ENCODE measurements around the gene SYNGR2. TPM values are rescaled to one million over a fixed set of nuclear protein-coding genes. Genes with fewer than 3 reads are reported as not detected.

SYNGR2 gene, protein sequence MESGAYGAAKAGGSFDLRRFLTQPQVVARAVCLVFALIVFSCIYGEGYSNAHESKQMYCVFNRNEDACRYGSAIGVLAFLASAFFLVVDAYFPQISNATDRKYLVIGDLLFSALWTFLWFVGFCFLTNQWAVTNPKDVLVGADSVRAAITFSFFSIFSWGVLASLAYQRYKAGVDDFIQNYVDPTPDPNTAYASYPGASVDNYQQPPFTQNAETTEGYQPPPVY
- 25.2 and 45.1 TPM in 2 replicates for total RNA-seq

DNA sequence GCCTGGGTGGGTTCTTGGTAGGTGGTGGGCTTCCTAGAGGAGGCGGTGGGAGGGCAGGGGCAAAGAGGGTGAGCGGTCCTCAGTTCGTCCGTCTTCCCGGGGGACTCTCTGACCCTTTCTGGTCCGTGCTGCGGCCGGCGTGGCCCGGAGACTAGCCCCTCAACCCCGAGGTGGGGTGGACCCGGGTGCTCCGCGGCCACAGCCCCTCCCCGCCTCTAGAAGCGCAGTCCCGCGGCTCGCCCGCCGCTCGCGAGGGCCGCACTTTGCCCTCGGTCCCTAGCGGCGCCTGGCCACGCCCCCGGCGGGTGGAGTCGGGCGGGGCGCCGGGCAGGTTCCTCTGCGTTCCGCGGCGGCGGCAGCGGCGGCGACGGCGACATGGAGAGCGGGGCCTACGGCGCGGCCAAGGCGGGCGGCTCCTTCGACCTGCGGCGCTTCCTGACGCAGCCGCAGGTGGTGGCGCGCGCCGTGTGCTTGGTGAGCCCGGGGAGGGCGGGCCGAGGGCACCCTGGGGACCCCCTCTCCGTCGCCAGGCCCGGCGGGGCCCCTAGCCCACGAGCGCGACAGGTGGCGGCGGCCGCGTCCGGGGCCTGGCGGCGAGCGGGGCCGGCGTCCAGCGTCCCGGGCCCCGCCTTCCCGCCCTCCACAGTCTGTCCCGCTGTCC, at the start of gene SYNGR2:
Gene SYNGR2 (plus strand): TSS at position 340 of the 661 bp plus-strand sequence. CDS start 36 bp downstream, at position 376.
- peak in 1 of 2 donors; percentile 70 for DNase-seq (ENCODE audit: low read depth in 2 of 2)

DNA sequence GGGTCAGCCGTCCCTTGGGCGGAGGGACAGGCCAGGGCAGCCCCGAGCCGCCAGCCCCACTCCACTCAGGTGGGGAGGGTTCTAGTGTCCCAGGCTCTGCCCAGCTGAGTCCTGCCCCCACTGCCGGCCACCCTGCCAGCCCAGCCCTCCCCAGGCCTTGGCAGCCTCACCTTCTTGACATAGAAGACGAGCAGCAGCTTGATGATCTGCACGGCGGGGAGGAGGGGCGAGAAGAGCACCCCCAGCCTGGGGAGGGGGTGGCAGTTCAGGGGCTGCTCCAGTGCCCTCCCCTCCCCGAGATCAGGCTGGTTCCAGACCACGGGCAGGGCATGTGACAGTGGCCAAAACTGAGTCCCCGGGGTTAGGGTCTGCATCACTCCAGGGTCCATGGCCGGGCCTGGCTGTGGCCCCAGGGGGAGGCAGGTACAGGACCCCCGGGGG, 49.6 kb upstream of the SYNGR2 start:
- DNase-seq (ENCODE audit: low read depth in 2 of 2) = no peak

DNA sequence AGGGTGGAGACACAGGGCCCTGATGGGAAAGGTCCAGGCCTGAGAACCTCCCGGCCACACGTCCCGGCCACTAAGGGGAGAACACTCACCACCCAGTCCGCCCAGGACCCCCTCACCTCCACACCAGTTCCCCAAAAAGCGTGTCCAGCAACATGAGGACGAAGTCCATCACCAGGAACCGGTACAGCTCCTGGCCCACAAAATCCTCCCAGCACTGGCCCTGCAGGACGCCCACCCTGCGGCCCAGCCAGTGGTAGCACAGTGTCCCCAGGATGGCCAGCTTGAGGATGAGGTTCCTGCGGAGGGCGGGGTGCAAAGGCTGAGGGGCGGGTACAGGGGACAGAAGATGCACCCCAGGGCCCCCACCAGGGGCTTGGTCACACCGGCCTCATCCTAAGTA, 47.8 kb upstream of the SYNGR2 start:
- no peak for DNase-seq (ENCODE audit: low read depth in 2 of 2)

DNA sequence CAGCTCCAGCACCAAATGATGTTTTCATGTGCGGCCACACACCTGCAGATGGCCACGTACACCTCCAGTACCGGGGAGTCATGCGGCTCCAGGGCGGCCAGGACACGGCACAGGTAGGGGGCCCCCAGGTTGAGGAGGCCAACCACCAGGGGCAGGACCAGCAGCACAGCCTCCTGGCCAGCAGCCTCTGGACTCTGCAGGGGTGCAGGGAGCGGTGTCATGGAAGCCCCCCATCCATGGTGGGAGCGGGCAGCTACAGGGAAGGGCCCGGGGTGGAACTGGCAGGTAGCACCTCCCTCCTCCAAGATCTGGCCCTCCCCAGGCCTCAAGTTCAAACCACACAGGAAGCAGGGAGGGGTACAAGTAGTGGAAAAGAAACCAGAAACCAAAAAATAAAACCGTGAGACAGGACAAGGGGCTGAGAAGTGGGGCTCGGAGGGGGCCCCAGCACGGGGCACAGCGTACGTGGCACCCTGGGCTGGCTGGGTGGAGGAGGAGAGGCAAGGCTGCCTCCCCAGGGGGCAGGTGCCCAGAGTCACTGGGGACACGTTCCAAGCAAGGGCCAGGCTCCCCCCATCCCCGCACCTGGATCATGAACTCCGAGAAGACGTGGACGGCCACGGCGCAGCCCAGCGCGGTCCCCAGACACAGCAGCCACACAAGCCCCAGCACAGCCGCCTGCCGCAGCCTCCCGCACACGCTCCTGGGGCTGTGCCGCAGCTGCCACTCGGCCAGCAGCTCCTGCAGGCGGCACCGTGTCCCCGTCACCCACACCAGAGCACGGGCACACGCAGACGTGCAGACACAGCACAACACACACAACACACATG, 47.2 kb upstream of the SYNGR2 start:
- DNase-seq (ENCODE audit: low read depth in 2 of 2) = no peak

DNA sequence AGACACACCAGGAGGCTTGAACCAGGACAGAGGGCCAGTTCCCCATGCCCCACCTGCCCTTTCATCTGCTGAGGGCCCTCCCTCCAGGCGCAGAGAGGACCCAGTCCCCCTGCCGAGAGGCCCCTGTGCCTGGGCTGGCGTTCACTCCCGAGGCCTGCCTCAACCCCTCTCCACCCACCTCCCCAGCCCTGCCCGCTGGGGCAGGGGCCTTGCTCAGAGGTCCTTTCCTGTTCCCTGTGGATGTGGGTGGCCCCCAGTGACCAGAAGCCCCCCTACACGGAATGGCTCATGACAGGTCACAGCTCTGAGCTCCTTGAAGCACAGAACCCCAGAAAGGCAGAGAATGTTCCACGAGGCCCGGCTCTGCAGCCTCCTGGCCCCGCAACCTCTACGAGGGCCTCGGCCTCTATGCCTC, 46.6 kb upstream of the SYNGR2 start:
- no peak for DNase-seq (ENCODE audit: low read depth in 2 of 2)

DNA sequence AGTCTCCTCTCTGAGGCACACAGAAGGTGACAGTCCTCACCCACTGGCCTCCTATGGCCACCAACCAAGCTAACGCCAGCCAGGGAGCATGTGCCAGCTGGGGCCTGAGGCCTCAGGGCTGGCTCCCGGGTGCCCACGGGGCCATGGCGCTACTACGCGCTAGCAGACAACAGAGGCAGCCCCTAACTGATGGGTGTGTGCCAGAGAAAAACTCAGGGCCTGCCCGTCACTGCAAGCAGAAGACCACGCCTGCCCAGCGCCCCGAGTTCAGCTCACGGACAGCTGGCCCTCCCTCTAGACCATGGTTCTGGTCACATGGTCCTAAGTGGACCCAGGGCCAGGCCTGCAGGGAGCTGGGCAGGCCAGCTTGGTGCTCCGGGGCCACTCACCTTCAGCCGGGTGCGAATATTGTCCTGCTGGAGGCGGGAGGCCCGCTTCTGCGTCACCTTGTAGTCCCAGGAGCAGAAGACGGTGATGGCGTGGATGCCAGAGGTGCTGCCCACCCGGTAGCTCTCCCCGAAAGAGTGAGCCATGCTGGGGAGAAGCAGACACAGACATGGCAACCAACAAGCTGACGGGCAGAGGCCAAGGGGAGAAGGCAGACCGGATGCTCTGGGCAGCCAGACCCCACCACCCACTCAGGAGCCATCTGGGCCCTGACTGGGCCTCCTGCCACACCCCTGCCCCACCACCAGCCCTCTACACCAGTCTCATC, 46.0 kb upstream of the SYNGR2 start:
- no peak for DNase-seq (ENCODE audit: low read depth in 2 of 2)

DNA sequence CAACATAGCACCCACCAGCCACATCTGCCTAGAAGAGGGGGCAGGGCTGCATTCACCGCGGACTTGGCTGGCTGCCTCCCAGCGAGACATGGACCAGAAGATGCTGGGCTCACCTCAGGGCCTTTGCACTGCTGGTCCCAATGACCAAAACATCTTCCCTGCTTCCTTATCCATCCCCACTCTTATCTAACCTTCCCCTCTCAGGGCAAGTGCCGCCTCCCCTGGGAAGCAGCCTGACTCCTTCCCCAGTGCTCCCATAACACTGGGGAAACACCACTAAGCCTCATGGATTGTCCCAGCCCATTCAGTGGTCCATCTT, 45.5 kb upstream of the SYNGR2 start:
- no peak for DNase-seq (ENCODE audit: low read depth in 2 of 2)

DNA sequence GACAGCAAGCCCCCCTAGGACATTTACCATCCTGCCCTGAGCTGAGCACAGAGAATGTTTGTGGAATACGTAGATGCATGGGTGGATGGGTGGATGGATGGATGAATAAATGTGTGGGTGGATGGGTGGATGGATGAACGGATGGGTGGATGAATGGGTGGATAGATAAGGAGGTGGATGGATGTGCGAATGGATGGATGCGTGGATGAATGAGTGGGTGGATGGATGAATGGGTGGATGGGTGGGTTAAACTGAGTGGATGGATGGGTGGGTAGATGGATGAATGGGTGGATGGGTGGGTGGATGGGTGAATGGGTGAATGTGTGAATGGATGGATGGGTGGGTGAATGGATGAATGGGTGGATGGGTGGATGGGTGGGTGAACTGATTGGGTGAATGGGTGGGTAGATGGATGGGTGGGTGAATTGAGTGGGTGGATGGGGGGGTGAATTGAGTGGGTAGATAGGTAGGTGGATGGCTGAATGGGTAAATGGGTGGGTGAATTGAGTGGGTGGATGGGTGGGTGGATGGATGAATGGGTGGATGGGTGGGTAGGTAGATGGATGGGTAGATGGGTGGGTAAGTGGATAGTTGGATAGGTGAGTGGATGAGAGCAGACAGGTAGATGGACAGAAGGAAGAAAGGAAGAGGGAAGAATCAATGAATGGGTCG, 45.0 kb upstream of the SYNGR2 start:
- DNase-seq (ENCODE audit: low read depth in 2 of 2) = no peak

DNA sequence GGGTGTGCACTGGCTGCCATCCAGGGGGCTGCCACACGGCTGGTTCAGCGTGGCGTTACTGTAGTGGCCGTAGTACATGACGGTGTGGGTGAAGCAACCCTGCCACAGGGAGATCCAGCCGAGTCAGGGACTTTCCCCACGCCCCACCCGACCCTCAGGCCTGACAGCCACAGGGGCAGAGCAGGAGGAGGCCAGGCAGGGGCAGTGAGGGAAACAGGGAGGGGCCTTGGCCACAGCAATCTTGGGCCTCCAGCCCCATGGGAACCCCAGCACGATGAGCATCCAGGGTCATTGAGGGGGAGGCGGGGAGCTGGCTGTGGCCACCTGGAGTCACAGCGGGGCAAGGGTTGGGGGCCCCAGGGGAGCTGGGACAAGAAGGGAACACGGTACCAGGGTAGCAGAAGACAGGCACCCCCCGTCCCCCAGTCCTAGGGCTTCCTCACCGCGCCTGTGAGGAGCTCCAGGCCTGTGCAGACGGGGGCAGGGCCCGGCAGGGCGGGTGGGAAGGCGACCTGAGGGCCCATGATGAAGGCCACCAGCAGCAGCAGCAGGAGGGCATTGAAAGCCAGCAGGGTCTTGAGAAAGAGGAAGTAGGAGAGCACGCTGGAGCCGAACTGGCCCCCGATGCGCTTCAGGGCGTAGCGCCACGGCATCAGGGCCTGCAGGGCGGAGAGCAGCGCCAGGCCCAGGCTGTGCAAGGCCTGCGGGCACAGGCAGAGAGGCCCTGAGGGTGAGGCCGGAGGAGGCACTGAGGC, 44.1 kb upstream of the SYNGR2 start:
- no peak for DNase-seq (ENCODE audit: low read depth in 2 of 2)

DNA sequence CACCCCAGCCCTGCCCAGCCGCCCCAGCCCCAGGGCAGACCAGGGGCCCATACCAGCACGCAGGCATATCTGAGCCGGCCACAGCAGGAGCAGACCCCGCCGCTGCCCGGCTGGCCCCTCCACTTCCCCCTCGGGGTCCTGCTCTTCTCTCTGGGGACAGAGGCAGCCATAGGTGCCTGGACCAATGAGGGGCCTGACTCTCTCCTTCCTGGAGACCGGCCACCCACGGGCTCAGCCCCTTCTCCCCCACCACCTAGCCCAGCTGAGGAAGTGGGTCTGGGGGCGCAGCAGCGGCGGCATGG, 43.6 kb upstream of the SYNGR2 start:
- no peak for DNase-seq (ENCODE audit: low read depth in 2 of 2)

DNA sequence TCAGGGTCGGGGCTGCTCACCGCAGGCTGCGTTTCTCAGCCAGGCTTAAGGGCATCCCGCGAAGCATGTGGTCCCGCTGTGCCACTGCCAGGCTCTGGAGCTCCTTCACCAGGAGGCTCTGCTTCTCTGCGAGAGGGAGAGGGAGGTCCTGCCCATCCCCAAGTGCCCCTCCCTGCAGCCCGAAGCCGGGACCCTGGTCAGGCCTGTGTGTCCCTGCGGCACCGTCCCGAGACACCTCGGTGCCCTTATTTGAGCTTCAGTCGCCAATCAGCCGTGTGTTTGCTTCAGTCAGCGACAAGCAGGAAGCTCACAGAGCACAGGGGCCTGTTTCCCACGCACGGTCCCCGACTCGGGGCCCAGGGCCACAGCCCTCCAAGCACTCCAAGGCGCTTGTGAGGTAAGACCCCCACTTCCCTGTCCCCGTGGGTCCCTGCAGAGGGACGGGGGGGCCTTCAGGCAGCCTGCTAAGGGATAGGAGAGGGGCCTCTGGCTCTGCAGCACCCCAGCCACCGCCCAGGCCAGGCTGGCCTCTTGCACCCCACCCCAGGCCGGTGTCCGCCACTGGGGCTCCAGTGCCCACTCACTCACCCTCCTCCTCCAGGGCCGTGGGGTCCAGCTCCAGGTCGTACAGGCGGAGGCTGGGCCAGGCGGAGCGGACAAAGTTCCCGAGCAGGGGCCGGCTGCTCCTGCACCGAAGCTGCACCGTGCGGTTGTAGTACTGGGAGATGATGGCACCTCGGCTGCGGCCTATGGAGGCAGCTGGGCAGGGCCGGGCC, 43.1 kb upstream of the SYNGR2 start:
- DNase-seq (ENCODE audit: low read depth in 2 of 2) = no peak

DNA sequence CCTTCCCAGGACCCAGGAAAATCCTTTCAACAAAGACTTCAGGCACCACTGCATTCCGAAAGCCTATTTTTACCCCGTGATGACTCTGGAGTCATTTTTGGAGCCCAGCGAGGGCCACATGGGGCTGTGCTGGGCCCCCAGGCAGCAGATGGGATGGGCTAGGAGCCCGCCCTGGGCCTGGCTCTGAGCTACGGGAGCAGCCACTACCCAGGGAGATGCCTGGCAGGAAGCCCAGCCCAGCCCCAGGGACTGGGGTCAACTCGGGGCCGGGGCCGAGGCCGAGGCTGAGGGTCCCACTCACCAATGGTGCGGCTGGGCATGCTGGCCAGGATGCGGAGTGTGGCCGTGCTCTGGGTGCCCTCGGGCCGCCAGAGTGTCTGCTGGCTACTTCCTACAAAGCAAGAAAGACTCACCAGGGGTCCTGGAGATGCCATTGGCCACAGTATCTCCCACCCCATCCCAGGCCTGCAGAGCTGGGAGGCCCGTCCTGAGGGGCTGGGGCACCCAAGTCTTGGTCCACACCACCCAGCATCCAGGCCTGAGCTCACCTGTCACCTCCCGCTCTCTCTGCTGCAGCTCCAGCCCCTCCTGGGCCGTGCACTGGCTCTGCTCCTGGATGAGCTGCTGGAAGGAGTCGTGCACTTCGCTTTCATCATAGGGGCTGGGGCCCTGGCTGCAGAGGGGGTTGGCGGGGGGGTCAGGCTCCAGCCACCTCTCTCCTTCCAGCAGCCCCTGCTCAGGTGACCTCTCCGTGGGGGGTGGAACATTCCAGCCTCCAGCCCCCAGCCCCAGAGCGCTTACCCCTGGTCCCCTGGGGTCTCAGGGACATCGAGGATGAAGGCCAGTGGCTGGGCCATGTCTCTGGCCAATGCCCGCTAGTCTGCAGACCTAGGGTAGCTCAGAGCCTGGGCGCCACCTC, 42.1 kb upstream of the SYNGR2 start:
- DNase-seq (ENCODE audit: low read depth in 2 of 2) = no peak

DNA sequence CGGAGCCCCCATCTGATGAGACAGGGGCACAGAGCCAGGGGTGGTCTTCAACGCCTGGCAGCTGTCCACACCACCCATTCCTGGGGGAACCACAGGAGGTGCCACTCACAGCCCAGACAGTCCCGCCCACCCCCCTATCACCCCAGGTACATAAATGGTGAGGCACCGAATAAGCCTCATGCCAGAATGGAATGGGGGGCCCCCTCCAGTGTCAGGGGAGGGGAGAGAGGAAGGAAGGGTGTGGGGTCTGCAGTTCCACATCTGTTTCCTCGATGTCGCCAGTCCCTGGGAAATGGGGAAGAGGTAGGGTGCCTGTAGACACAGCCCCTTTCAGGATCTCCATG, 41.5 kb upstream of the SYNGR2 start:
- no peak for DNase-seq (ENCODE audit: low read depth in 2 of 2)

DNA sequence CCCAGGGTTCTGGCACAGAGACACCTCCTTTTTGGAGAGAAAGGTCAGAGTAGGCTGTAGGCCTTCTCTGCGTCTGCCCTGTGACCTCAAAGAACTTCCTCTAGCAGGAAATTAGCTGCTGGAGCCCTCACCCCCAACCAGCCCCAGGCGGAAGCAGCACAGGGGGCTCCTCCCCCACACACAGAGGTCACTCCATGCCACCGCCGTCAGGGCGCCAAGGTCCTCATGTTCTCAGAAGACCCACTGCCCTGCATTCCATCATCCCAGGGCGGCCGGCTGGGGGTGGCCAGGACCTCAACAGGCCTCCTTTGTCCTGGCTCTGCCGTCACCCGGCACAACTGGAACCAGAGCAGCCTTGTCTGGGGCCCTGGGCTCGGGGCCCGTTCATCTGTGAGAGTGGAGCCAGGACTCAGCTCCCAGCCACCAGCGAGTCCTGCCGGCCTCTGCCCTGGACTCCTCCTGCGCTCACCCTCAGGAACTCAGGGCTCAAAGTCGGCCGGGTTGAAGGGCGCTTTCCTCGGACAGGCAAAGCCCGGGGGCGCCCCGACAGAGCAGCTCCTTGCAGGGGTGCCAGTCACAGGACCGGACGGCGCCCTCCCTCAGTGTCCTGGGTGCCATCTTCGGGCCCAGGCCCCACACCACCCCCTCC, 41.0 kb upstream of the SYNGR2 start:
- no peak for DNase-seq (ENCODE audit: low read depth in 2 of 2)

DNA sequence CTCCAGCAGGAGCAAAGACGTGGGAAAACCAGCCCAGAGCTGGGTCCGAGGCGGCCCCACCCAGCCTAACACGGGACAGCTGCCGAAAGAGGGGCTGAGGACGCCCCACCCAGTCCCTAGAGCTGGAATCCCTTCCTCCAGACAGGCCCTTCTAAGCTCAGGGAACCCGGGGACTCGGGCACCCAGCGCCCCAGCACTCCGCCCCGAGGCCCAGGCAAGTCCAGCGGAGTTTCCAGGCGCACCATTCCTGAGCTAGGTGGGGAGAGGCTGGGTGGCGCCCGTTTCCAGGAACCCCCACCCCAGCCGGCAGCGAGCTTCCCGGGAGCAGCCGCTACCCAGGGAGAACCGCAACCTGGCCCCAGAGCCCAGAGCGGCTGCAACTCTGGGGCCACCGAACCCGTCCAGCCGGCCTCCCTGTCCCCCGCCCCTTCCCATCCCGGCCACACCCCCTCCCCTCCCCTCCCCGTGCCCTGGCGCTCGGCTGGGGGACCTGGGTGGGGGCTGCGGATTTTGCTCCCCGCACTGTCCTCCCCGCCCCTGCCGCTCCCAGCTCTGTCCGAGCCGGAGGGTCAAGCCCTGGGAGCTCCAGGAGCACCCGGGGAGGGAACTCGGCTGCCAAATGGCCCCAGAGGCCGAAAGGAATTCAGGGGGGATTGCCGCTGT, 40.4 kb upstream of the SYNGR2 start:
- no peak for DNase-seq (ENCODE audit: low read depth in 2 of 2)

DNA sequence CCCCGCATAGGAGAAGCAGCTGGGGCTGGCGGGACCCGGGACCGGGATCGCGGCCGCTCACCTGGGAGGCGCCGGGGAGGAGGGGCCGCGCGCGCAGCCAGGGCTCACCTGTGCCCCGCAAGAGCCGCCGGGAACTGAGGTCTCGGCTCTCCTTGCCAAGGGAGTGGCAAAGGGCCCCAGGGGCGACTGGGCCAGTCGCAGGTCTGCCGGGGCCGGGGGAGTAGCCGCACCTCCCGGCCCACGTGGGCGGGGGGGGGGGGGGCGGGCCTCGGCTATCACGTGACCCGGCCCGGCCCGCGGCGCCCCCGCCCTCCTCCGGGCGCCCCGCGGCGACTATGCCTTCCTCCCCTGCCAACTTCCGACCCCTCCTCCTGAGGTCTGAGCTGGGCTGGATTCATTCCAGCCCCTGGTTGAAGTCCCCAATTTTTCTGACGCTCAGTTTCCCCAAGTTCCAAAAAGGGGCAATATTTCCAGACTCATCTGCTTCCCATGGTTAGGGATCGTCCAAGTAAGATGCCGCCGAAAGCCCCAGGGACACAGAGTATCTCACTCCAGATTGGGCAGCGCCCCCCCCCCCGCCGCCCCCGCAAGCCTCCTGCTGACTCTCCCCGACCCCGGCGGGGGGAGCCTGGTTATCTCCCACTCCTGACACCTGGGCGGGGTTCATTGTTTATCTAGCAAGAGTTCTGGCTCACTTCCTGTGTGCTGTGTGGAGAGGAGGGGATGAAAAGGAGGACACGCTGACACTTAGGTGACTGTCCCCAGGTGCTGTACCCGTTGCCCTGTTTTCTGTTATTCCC, 39.6 kb upstream of the SYNGR2 start, which contains the start of gene TMC6:
Gene TMC6 (minus strand): TSS at position 205 of the 800 bp plus-strand sequence. CDS start 1,923 bp downstream, outside the sequence.
- DNase-seq (ENCODE audit: low read depth in 2 of 2) = no peak

Measured in dermis microvascular lymphatic vessel endothelial cell (primary cell).